HepG2 (cell line): ENCODE results near the gene UBASH3A. TPM values are rescaled to one million over a fixed set of nuclear protein-coding genes. Genes with fewer than 3 reads are reported as not detected.

Source experiments
- ATAC-seq: fragments of 200-7000 bp; cut with Tn5 transposase; 3 replicates; pipeline ENCODE4 v1.9.1; 2020; ENCODE audit warnings: mild to moderate bottlenecking, moderate library complexity
- BruUV-seq: library from RNA; stranded (reverse); fragments of 400-500 nt; replicated peaks from 2 replicates; lab custom pipeline; 2021; lab: Mats Ljungman, UMichigan
- CTCF ChIA-PET: fragments of 300-600 bp; formaldehyde crosslinking; extraction: SDS; loops from one replicate; lab custom pipeline; 2021; ENCODE audit warnings: low total read pairs, inconsistent platforms, low intra/inter-chr PET ratio; lab: Yijun Ruan, JAX
- POLR2A ChIA-PET: fragments of 350-600 bp; sonication (Branson Sonifier 250); formaldehyde crosslinking; loops from one replicate; lab custom pipeline; 2020; ENCODE audit warnings: antibody characterized with exemption, inconsistent platforms; lab: Yijun Ruan, JAX
- DNase-seq: peaks from one replicate; pipeline ENCODE4 v3.0.0-alpha.2; 2015; ENCODE audit warnings: low spot score
- FAIRE-seq: peaks from 3 replicates; lab custom pipeline; 2011; peaks lifted over from hg19 to GRCh38; lab: Jason Lieb, UNC
- H2AFZ ChIP-seq: one replicate; pipeline ENCODE4 v1.6.1; 2011; ENCODE audit warnings: low read length, inconsistent platforms
- H3K27ac ChIP-seq: fragments of 300-600 bp; 3 replicates; pipeline ENCODE4 v1.8.0; 2011; ENCODE audit warnings: mixed run types, mild to moderate bottlenecking, mixed read lengths, low read length, inconsistent platforms; ENCODE audit not compliant: insufficient read depth; ENCODE audit errors: extremely low read length
- H3K27me3 ChIP-seq, 2 experiments: fragments of 200-600 bp in 1 of 2; 2 replicates in 1 of 2; 3 replicates in 1 of 2; pipeline versions ENCODE4 v1.6.0 to v1.8.0; 2011; ENCODE audit warnings: low read length in 2 of 2, mild to moderate bottlenecking in 2 of 2, moderate library complexity in 2 of 2, inconsistent platforms in 1 of 2; ENCODE audit not compliant: insufficient read depth in 2 of 2, control insufficient read depth in 1 of 2
- H3K36me3 ChIP-seq, 2 experiments: fragments of 200-600 bp in 1 of 2; replicated peaks in 1 of 2; 2 replicates in 1 of 2; 3 replicates in 1 of 2; pipeline versions ENCODE4 v1.5.1 to v1.8.0; 2011; ENCODE audit warnings: low read length in 2 of 2, inconsistent platforms in 1 of 2; ENCODE audit not compliant: insufficient read depth in 2 of 2, control insufficient read depth in 1 of 2
- H3K4me1 ChIP-seq: 2 replicates; pipeline ENCODE4 v1.5.1; 2012; ENCODE audit warnings: low read length, inconsistent platforms; ENCODE audit not compliant: insufficient read depth
- H3K4me2 ChIP-seq: 2 replicates; pipeline ENCODE4 v1.6.0; 2011; ENCODE audit warnings: low read depth, low read length, inconsistent platforms
- H3K4me3 ChIP-seq, 3 experiments: fragments of 200-600 bp in 1 of 3; sonication (generic), shearing (Covaris generic) in 1 of 3; replicated peaks in 1 of 3; 2 replicates each; pipeline ENCODE4 v1.5.1; 2011 to 2016; ENCODE audit warnings: low read length in 3 of 3, inconsistent platforms in 2 of 3, low read depth in 2 of 3, mild to moderate bottlenecking in 2 of 3, control low read depth in 1 of 3, mixed read lengths in 1 of 3; ENCODE audit not compliant: insufficient read depth in 1 of 3
- H3K79me2 ChIP-seq: one replicate; pipeline ENCODE4 v1.6.1; 2011; ENCODE audit warnings: low read length, inconsistent platforms; ENCODE audit not compliant: insufficient read depth
- H3K9ac ChIP-seq: 2 replicates; pipeline ENCODE4 v1.6.0; 2011; ENCODE audit warnings: mild to moderate bottlenecking, low read depth, low read length, inconsistent platforms; ENCODE audit not compliant: insufficient read depth
- H3K9me3 ChIP-seq: 2 replicates; pipeline ENCODE4 v1.5.1; 2012; ENCODE audit warnings: mild to moderate bottlenecking, low read length
- H4K20me1 ChIP-seq: 2 replicates; pipeline ENCODE4 v1.6.0; 2011; ENCODE audit warnings: inconsistent platforms, mild to moderate bottlenecking, low read length, moderate library complexity; ENCODE audit not compliant: insufficient read depth
- ATF4 ChIP-seq, 2 experiments: fragments of 450-650 bp in 1 of 2; sonication (generic) in 1 of 2; formaldehyde crosslinking; IDR thresholded peaks; 2 replicates each; pipeline versions ENCODE4 v1.5.0 to v1.8.0; 2020 to 2022; ENCODE audit warnings: mild to moderate bottlenecking in 1 of 2, missing genetic modification reagents in 1 of 2
- CEBPB ChIP-seq: IDR thresholded peaks from 2 replicates; pipeline ENCODE4 v1.6.1; 2011; ENCODE audit warnings: low read depth, low read length, improper control_type of control experiment, borderline replicate concordance
- E2F5 ChIP-seq: sonication (generic); formaldehyde crosslinking; conservative IDR thresholded peaks from 2 replicates; pipeline ENCODE4 v1.4.0; 2020; ENCODE audit warnings: missing genetic modification reagents
- KLF15 ChIP-seq: sonication (generic); formaldehyde crosslinking; IDR thresholded peaks from 2 replicates; pipeline ENCODE4 v1.8.1; 2023; ENCODE audit warnings: borderline replicate concordance, mild to moderate bottlenecking, inconsistent platforms, missing genetic modification reagents, mixed read lengths
- NR2F2 ChIP-seq: IDR thresholded peaks from 2 replicates; pipeline ENCODE4 v1.6.1; 2012; ENCODE audit warnings: low read depth, inconsistent platforms, borderline replicate concordance
- POLR2G ChIP-seq: fragments of 200-400 bp; formaldehyde crosslinking; IDR thresholded peaks from 2 replicates; pipeline ENCODE4 v1.6.1; 2018; ENCODE audit warnings: mild to moderate bottlenecking, low read depth, low read length, moderate library complexity
- RBM39 ChIP-seq: fragments of 200-400 bp; formaldehyde crosslinking; IDR thresholded peaks from one replicate; pipeline ENCODE4 v1.6.1; 2018; ENCODE audit warnings: antibody characterized with exemption, mild to moderate bottlenecking, low read depth, low read length; ENCODE audit not compliant: poor library complexity, severe bottlenecking
- SP4 ChIP-seq: sonication (generic); formaldehyde crosslinking; IDR thresholded peaks from 2 replicates; pipeline ENCODE4 v1.8.1; 2023; ENCODE audit warnings: mild to moderate bottlenecking, missing genetic modification reagents
- THRA ChIP-seq: sonication (generic); formaldehyde crosslinking; IDR thresholded peaks from 2 replicates; pipeline ENCODE4 v1.4.0; 2020; ENCODE audit warnings: missing genetic modification reagents, borderline replicate concordance
- ZNF510 ChIP-seq: sonication (generic); formaldehyde crosslinking; IDR thresholded peaks from 2 replicates; pipeline ENCODE4 v1.4.0; 2020; ENCODE audit warnings: low read depth, mild to moderate bottlenecking, missing genetic modification reagents
- ZNF512 ChIP-seq: sonication (generic); formaldehyde crosslinking; IDR thresholded peaks from 2 replicates; pipeline ENCODE4 v1.4.0; 2020; ENCODE audit warnings: mild to moderate bottlenecking, missing genetic modification reagents
- ZNF589 ChIP-seq: sonication (generic); formaldehyde crosslinking; conservative IDR thresholded peaks from 2 replicates; pipeline ENCODE4 v1.8.0; 2022; ENCODE audit warnings: mild to moderate bottlenecking, moderate library complexity, missing genetic modification reagents
- ZNF691 ChIP-seq: sonication (generic); formaldehyde crosslinking; IDR thresholded peaks from 2 replicates; pipeline ENCODE4 v1.4.0; 2020; ENCODE audit warnings: missing genetic modification reagents, low read depth, mild to moderate bottlenecking, borderline replicate concordance
- ZNF713 ChIP-seq: sonication (generic); formaldehyde crosslinking; IDR thresholded peaks from 2 replicates; pipeline ENCODE4 v1.4.0; 2020; ENCODE audit warnings: mild to moderate bottlenecking, missing genetic modification reagents
- ZNF740 ChIP-seq: sonication (generic); formaldehyde crosslinking; IDR thresholded peaks from 2 replicates; pipeline ENCODE4 v1.4.0; 2020; ENCODE audit warnings: missing genetic modification reagents
- WGBS: methylation state at CpG from one replicate; pipeline ENCODE4 v1.1.6; 2017; ENCODE audit warnings: low lambda C conversion rate; 5-methylcytosine and 5-hydroxymethylcytosine counted together
- in situ Hi-C: cut with HindIII; loops from 2 replicates; pipeline ENCODE4 v1.10.0; 2017; ENCODE audit warnings: low pct_unique_long_range_greater_than_20kb; ENCODE audit not compliant: extremely low pct_ligation_motif_present
- intact Hi-C: fragments of 100-400 bp; cut with micrococcal nuclease; formaldehyde crosslinking; loops from one replicate; pipeline ENCODE4 v1.10.0; 2022; ENCODE audit not compliant: unreplicated experiment
- polyA plus RNA-seq, 8 experiments: library from polyadenylated mRNA; depleted of rRNA in 3 of 8; stranded (reverse) in 7 of 8; unstranded in 1 of 8; fragments of >200 nt; fragmentation: Illumina TruSeq in 4 of 8; extraction: Trizol in 4 of 8; gene quantifications; 2 replicates each; pipeline versions ENCODE4 v1.2.1 to v1.2.3, GENCODE V29; 2011 to 2016; ENCODE audit warnings: low read depth in 4 of 8, missing spikeins in 1 of 8, mixed read lengths in 1 of 8; ENCODE audit not compliant: insufficient read depth in 1 of 8
- total RNA-seq, 5 experiments: library from RNA; depleted of rRNA; stranded (reverse); fragments of >200 nt; fragmentation: Illumina TruSeq; extraction: Trizol; gene quantifications; 2 replicates each; pipeline ENCODE4 v1.2.3, GENCODE V29; 2016; ENCODE audit warnings: low read depth in 1 of 5

UBASH3A gene
- total and polyA plus RNA-seq, 2 of the 13 experiments (the other 11 are each of a cell fraction or from before 2014, with no cell fraction given), result not detected

GRCh38 chr21:42427809-42428419, 24.2 kb downstream of the UBASH3A start:
- H3K79me2 ChIP-seq, result no peaks in the 10 kb centered on the region
- ChIA-PET POLR2A (no interaction called here), CTCF (no interaction called here)
- H3K4me3 ChIP-seq, result no peak overlapping the region
- no peak overlapping the region for H2AFZ ChIP-seq
- ATAC-seq, result no peak
- no TSS peak for BruUV-seq
- WGBS, result 35% methylated on average over 6 of the region's 10 CpGs
- peaks cover 1 to 16% of the 10 kb centered on the region in 2 experiments; a peak in 1 of 5 replicates for H3K27me3 ChIP-seq
- H3K9me3 ChIP-seq, result no peaks in the 10 kb centered on the region
- DNase-seq, result no peak
- H3K36me3 ChIP-seq, result no peaks in the 10 kb centered on the region
- peaks cover 28% of the 10 kb centered on the region for H3K4me1 ChIP-seq
- H4K20me1 ChIP-seq, result no peaks in the 10 kb centered on the region
- no peak overlapping the region for H3K27ac ChIP-seq
- in situ Hi-C loops (no loop called here), intact Hi-C loops (no loop called here)
- no peak overlapping the region for H3K4me2 ChIP-seq
- H3K9ac ChIP-seq, result no peak overlapping the region
- FAIRE-seq, result no peak
- TF ChIP-seq POLR2G (no peak), CEBPB (peak; percentile 72; the same call in 1 of the 2 replicates), THRA (CRISPR knock-in tag) (peak; percentile 24; the same call in 1 of the 2 replicates), ZNF691 (CRISPR knock-in tag) (no peak), E2F5 (CRISPR knock-in tag) (no peak), NR2F2 (no peak), ZNF740 (CRISPR knock-in tag) (no peak), ATF4 (CRISPR knock-in tag; IDR thresholded peaks at IDR 0.05) (peak in 1 of 2 experiments; percentile 85; a peak in 2 of 4 replicates), ZNF510 (CRISPR knock-in tag) (no peak), KLF15 (CRISPR knock-in tag) (no peak), RBM39 (no peak), ZNF713 (CRISPR knock-in tag) (no peak), SP4 (CRISPR knock-in tag) (no peak), ZNF512 (CRISPR knock-in tag) (no peak), ZNF589 (CRISPR knock-in tag) (no peak)
